Measurements from ENCODE around the gene GLG1. TPM values are rescaled to one million over a fixed set of nuclear protein-coding genes. Genes with fewer than 3 reads are reported as not detected.

Gene GLG1
- total and polyA plus RNA-seq, 4 donors: 22.2 to 71.5 (median 47.9) TPM

- Histone ChIP-seq H3K27ac (ENCODE audit: low read depth in 1 of 2, low read length in 2 of 2) (no peak overlapping the region), H3K27me3 (ENCODE audit: control insufficient read depth in 4 of 4, insufficient read depth in 4 of 4, low read length in 3 of 4) (no peaks in the 10 kb centered on the region), H3K9me3 (ENCODE audit: control insufficient read depth in 4 of 4, low read length in 3 of 4) (no peaks in the 10 kb centered on the region), H3K4me3 (ENCODE audit: low read depth in 1 of 3, low read length in 3 of 3) (no peak overlapping the region), H3K36me3 (ENCODE audit: control insufficient read depth in 4 of 4, insufficient read depth in 3 of 4, low read depth in 1 of 4, low read length in 3 of 4) (peaks cover 14 to 68% (median 55%) of the 10 kb centered on the region in 4 donors), H3K4me1 (ENCODE audit: control insufficient read depth in 4 of 4, insufficient read depth in 4 of 4, low read length in 3 of 4) (no peaks in the 10 kb centered on the region), H3K9ac (ENCODE audit: low read depth in 1 of 2, low read length in 2 of 2) (no peak overlapping the region)
- TF ChIP-seq REST (IDR thresholded peaks at IDR 0.05) (no peak), FOXA2 (IDR thresholded peaks at IDR 0.05) (no peak), RAD21 (IDR thresholded peaks at IDR 0.05) (no peak), SP1 (IDR thresholded peaks at IDR 0.05) (no peak), TAF1 (conservative IDR thresholded peaks at IDR 0.05) (no peak), EGR1 (IDR thresholded peaks at IDR 0.05; ENCODE audit: low read depth in 2 of 2) (no peak), JUND (IDR thresholded peaks at IDR 0.05) (no peak), HNF4A (conservative IDR thresholded peaks at IDR 0.05) (no peak), FOXA1 (IDR thresholded peaks at IDR 0.05) (no peak), GABPA (IDR thresholded peaks at IDR 0.05 in 1 of 2, conservative IDR thresholded peaks at IDR 0.05 in 1 of 2) (no peak), HNF4G (IDR thresholded peaks at IDR 0.05) (no peak), YY1 (IDR thresholded peaks at IDR 0.05) (no peak), NR2F2 (IDR thresholded peaks at IDR 0.05) (no peak), ZBTB33 (IDR thresholded peaks at IDR 0.05) (no peak), RXRA (IDR thresholded peaks at IDR 0.05) (no peak)
- TF ChIP-seq, protein P1, sequence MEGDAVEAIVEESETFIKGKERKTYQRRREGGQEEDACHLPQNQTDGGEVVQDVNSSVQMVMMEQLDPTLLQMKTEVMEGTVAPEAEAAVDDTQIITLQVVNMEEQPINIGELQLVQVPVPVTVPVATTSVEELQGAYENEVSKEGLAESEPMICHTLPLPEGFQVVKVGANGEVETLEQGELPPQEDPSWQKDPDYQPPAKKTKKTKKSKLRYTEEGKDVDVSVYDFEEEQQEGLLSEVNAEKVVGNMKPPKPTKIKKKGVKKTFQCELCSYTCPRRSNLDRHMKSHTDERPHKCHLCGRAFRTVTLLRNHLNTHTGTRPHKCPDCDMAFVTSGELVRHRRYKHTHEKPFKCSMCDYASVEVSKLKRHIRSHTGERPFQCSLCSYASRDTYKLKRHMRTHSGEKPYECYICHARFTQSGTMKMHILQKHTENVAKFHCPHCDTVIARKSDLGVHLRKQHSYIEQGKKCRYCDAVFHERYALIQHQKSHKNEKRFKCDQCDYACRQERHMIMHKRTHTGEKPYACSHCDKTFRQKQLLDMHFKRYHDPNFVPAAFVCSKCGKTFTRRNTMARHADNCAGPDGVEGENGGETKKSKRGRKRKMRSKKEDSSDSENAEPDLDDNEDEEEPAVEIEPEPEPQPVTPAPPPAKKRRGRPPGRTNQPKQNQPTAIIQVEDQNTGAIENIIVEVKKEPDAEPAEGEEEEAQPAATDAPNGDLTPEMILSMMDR (IDR thresholded peaks at IDR 0.05; ENCODE audit: low read depth, low read length, missing input control): no peak
- TF ChIP-seq, protein P2, sequence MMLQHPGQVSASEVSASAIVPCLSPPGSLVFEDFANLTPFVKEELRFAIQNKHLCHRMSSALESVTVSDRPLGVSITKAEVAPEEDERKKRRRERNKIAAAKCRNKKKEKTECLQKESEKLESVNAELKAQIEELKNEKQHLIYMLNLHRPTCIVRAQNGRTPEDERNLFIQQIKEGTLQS (IDR thresholded peaks at IDR 0.05): no peak
- TF ChIP-seq, protein P3, sequence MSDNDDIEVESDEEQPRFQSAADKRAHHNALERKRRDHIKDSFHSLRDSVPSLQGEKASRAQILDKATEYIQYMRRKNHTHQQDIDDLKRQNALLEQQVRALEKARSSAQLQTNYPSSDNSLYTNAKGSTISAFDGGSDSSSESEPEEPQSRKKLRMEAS (IDR thresholded peaks at IDR 0.05): no peak
- no peak for DNase-seq (ENCODE audit: low spot score)
- WGBS: 74% methylated on average over 3 of the region's 3 CpGs
Measured at GRCh38 chr16:74472540-74472939, 134.4 kb downstream of the GLG1 start.
